AG04450 (cell line): Measurements from ENCODE around the gene CABLES1. TPM values are rescaled to one million over a fixed set of nuclear protein-coding genes. Genes with fewer than 3 reads are reported as not detected.

Experiments
- CTCF ChIA-PET: fragments of 300-600, 350-600 bp; formaldehyde crosslinking; extraction: SDS; loops from one replicate; lab custom pipeline; 2022; ENCODE audit warnings: antibody characterized with exemption, inconsistent platforms; lab: Charles Lee
- POLR2A ChIA-PET: fragments of 350-600 bp; formaldehyde crosslinking; extraction: SDS; loops from one replicate; lab custom pipeline; 2021; ENCODE audit warnings: antibody characterized with exemption, inconsistent platforms; lab: Yijun Ruan, JAX
- DNase-seq: peaks from one replicate; pipeline ENCODE4 v3.0.0-alpha.2; 2011; ENCODE audit warnings: low read depth, low spot score
- H3K27ac ChIP-seq: one replicate; pipeline ENCODE4 v1.5.1; 2012; ENCODE audit warnings: low read depth, low read length, control low read depth
- H3K27me3 ChIP-seq: one replicate; pipeline ENCODE4 v1.6.0; 2012; ENCODE audit warnings: low read length; ENCODE audit not compliant: control insufficient read depth, insufficient read depth
- H3K4me3 ChIP-seq: 2 replicates; pipeline ENCODE4 v1.5.1; 2011; ENCODE audit warnings: mild to moderate bottlenecking, low read depth, low read length, control low read depth
- H3K9me3 ChIP-seq: 2 replicates; pipeline ENCODE4 v1.5.1; 2012; ENCODE audit warnings: low read length; ENCODE audit not compliant: control insufficient read depth, insufficient read depth
- CTCF ChIP-seq: IDR thresholded peaks from 2 replicates; pipeline ENCODE4 v1.5.1; 2011; ENCODE audit warnings: low read depth, low read length, control low read depth, inconsistent platforms
- polyA plus RNA-seq: library from polyadenylated mRNA; depleted of rRNA; stranded (reverse); fragments of >200 nt; gene quantifications from 2 replicates; pipeline ENCODE4 v1.2.3, GENCODE V29; 2011

The CABLES1 gene
- polyA plus RNA-seq, 1 experiment, result 29.6 TPM

GRCh38 chr18:23165271-23166068, 30.2 kb downstream of the CABLES1 start:
- Histone ChIP-seq H3K9me3 (no peaks in the 10 kb centered on the region), H3K27me3 (no peaks in the 10 kb centered on the region), H3K27ac (no peak overlapping the region), H3K4me3 (no peak overlapping the region)
- CTCF ChIA-PET, result no interaction called here
- POLR2A ChIA-PET, result no interaction called here
- DNase-seq, result no peak
- TF ChIP-seq CTCF, result no peak

- Histone ChIP-seq H3K27me3 (no peaks in the 10 kb centered on the region), H3K27ac (no peak overlapping the region), H3K9me3 (no peaks in the 10 kb centered on the region), H3K4me3 (no peak overlapping the region)
- no peak for TF ChIP-seq CTCF
- ChIA-PET POLR2A (interaction anchor here (0.6 to 1.1 kb wide), 3 partner anchors 59 to 246 kb away, joined by 3 to 11 read pairs (median 5); no protein-coding TSS in a partner anchor), CTCF (no interaction called here)
- no peak for DNase-seq
Observed at GRCh38 chr18:23166891-23167541, 31.7 kb downstream of the CABLES1 start.

GRCh38 chr18:23169673-23170044, 34.4 kb downstream of the CABLES1 start:
- POLR2A ChIA-PET, result no interaction called here
- CTCF ChIA-PET, result no interaction called here

GRCh38 chr18:23170137-23170536, 34.9 kb downstream of the CABLES1 start:
- POLR2A ChIA-PET, result no interaction called here
- Histone ChIP-seq H3K27me3 (no peaks in the 10 kb centered on the region), H3K4me3 (no peak overlapping the region), H3K9me3 (no peaks in the 10 kb centered on the region), H3K27ac (no peak overlapping the region)
- no peak for TF ChIP-seq CTCF
- DNase-seq, result no peak
- CTCF ChIA-PET, result no interaction called here

More at GRCh38 chr18:23169673-23170044, 34.4 kb downstream of the CABLES1 start:
- TF ChIP-seq CTCF, result no peak
- no peak for DNase-seq
- Histone ChIP-seq H3K9me3 (no peaks in the 10 kb centered on the region), H3K4me3 (no peak overlapping the region), H3K27me3 (no peaks in the 10 kb centered on the region), H3K27ac (no peak overlapping the region)
